HepG2 (cell line): ENCODE data around the gene DNM3. TPM values are rescaled to one million over a fixed set of nuclear protein-coding genes. Genes with fewer than 3 reads are reported as not detected.

Source experiments
- ATAC-seq: fragments of 200-7000 bp; cut with Tn5 transposase; 3 replicates; pipeline ENCODE4 v1.9.1; 2020; ENCODE audit warnings: mild to moderate bottlenecking, moderate library complexity
- BruUV-seq: library from RNA; stranded (reverse); fragments of 400-500 nt; replicated peaks from 2 replicates; lab custom pipeline; 2021; lab: Mats Ljungman, UMichigan
- CTCF ChIA-PET: fragments of 300-600 bp; formaldehyde crosslinking; extraction: SDS; loops from one replicate; lab custom pipeline; 2021; ENCODE audit warnings: low total read pairs, inconsistent platforms, low intra/inter-chr PET ratio; lab: Yijun Ruan, JAX
- POLR2A ChIA-PET: fragments of 350-600 bp; sonication (Branson Sonifier 250); formaldehyde crosslinking; loops from one replicate; lab custom pipeline; 2020; ENCODE audit warnings: antibody characterized with exemption, inconsistent platforms; lab: Yijun Ruan, JAX
- DNase-seq: peaks from one replicate; pipeline ENCODE4 v3.0.0-alpha.2; 2015; ENCODE audit warnings: low spot score
- FAIRE-seq: peaks from 3 replicates; lab custom pipeline; 2011; peaks lifted over from hg19 to GRCh38; lab: Jason Lieb, UNC
- H2AFZ ChIP-seq: one replicate; pipeline ENCODE4 v1.6.1; 2011; ENCODE audit warnings: low read length, inconsistent platforms
- H3K27ac ChIP-seq: fragments of 300-600 bp; 3 replicates; pipeline ENCODE4 v1.8.0; 2011; ENCODE audit warnings: mixed run types, mild to moderate bottlenecking, mixed read lengths, low read length, inconsistent platforms; ENCODE audit not compliant: insufficient read depth; ENCODE audit errors: extremely low read length
- H3K27me3 ChIP-seq, 2 experiments: fragments of 200-600 bp in 1 of 2; 2 replicates in 1 of 2; 3 replicates in 1 of 2; pipeline versions ENCODE4 v1.6.0 to v1.8.0; 2011; ENCODE audit warnings: low read length in 2 of 2, mild to moderate bottlenecking in 2 of 2, moderate library complexity in 2 of 2, inconsistent platforms in 1 of 2; ENCODE audit not compliant: insufficient read depth in 2 of 2, control insufficient read depth in 1 of 2
- H3K36me3 ChIP-seq, 2 experiments: fragments of 200-600 bp in 1 of 2; replicated peaks in 1 of 2; 2 replicates in 1 of 2; 3 replicates in 1 of 2; pipeline versions ENCODE4 v1.5.1 to v1.8.0; 2011; ENCODE audit warnings: low read length in 2 of 2, inconsistent platforms in 1 of 2; ENCODE audit not compliant: insufficient read depth in 2 of 2, control insufficient read depth in 1 of 2
- H3K4me1 ChIP-seq: 2 replicates; pipeline ENCODE4 v1.5.1; 2012; ENCODE audit warnings: low read length, inconsistent platforms; ENCODE audit not compliant: insufficient read depth
- H3K4me2 ChIP-seq: 2 replicates; pipeline ENCODE4 v1.6.0; 2011; ENCODE audit warnings: low read depth, low read length, inconsistent platforms
- H3K4me3 ChIP-seq, 3 experiments: fragments of 200-600 bp in 1 of 3; sonication (generic), shearing (Covaris generic) in 1 of 3; replicated peaks in 1 of 3; 2 replicates each; pipeline ENCODE4 v1.5.1; 2011 to 2016; ENCODE audit warnings: low read length in 3 of 3, inconsistent platforms in 2 of 3, low read depth in 2 of 3, mild to moderate bottlenecking in 2 of 3, control low read depth in 1 of 3, mixed read lengths in 1 of 3; ENCODE audit not compliant: insufficient read depth in 1 of 3
- H3K79me2 ChIP-seq: one replicate; pipeline ENCODE4 v1.6.1; 2011; ENCODE audit warnings: low read length, inconsistent platforms; ENCODE audit not compliant: insufficient read depth
- H3K9ac ChIP-seq: 2 replicates; pipeline ENCODE4 v1.6.0; 2011; ENCODE audit warnings: mild to moderate bottlenecking, low read depth, low read length, inconsistent platforms; ENCODE audit not compliant: insufficient read depth
- H3K9me3 ChIP-seq: 2 replicates; pipeline ENCODE4 v1.5.1; 2012; ENCODE audit warnings: mild to moderate bottlenecking, low read length
- H4K20me1 ChIP-seq: 2 replicates; pipeline ENCODE4 v1.6.0; 2011; ENCODE audit warnings: inconsistent platforms, mild to moderate bottlenecking, low read length, moderate library complexity; ENCODE audit not compliant: insufficient read depth
- ELF3 ChIP-seq: IDR thresholded peaks from 2 replicates; pipeline ENCODE4 v1.6.1; 2016; ENCODE audit warnings: missing genetic modification reagents, missing compliant biosample characterization
- HNRNPK ChIP-seq: fragments of 200-400 bp; formaldehyde crosslinking; IDR thresholded peaks from 2 replicates; pipeline ENCODE4 v1.6.1; 2018; ENCODE audit warnings: low read length, low read depth, moderate library complexity, mild to moderate bottlenecking; ENCODE audit not compliant: poor library complexity, severe bottlenecking
- KLF11 ChIP-seq: IDR thresholded peaks from 2 replicates; pipeline ENCODE4 v1.6.1; 2016; ENCODE audit warnings: missing compliant biosample characterization
- NFKBIZ ChIP-seq: IDR thresholded peaks from 2 replicates; pipeline ENCODE4 v1.6.1; 2018; ENCODE audit warnings: missing genetic modification reagents, missing compliant biosample characterization
- PCBP2 ChIP-seq: fragments of 200-400 bp; formaldehyde crosslinking; optimal IDR thresholded peaks from 2 replicates; pipeline ENCODE3; 2018; ENCODE audit warnings: low read length, low read depth; ENCODE audit not compliant: poor library complexity, severe bottlenecking
- SMYD3 ChIP-seq: sonication (generic); formaldehyde crosslinking; IDR thresholded peaks from 2 replicates; pipeline ENCODE4 v1.8.1; 2023; ENCODE audit warnings: mild to moderate bottlenecking, missing genetic modification reagents
- ZNF644 ChIP-seq: IDR thresholded peaks from 2 replicates; pipeline ENCODE4 v1.6.1; 2016; ENCODE audit warnings: low read depth
- ZNF776 ChIP-seq: sonication (generic); formaldehyde crosslinking; IDR thresholded peaks from 2 replicates; pipeline ENCODE4 v1.4.0; 2020; ENCODE audit warnings: mild to moderate bottlenecking, missing genetic modification reagents
- ZSCAN25 ChIP-seq: sonication (generic); formaldehyde crosslinking; IDR thresholded peaks from 2 replicates; pipeline ENCODE4 v1.8.0; 2022; ENCODE audit warnings: mild to moderate bottlenecking, missing genetic modification reagents
- WGBS: methylation state at CpG from one replicate; pipeline ENCODE4 v1.1.6; 2017; ENCODE audit warnings: low lambda C conversion rate; 5-methylcytosine and 5-hydroxymethylcytosine counted together
- in situ Hi-C: cut with HindIII; loops from 2 replicates; pipeline ENCODE4 v1.10.0; 2017; ENCODE audit warnings: low pct_unique_long_range_greater_than_20kb; ENCODE audit not compliant: extremely low pct_ligation_motif_present
- intact Hi-C: fragments of 100-400 bp; cut with micrococcal nuclease; formaldehyde crosslinking; loops from one replicate; pipeline ENCODE4 v1.10.0; 2022; ENCODE audit not compliant: unreplicated experiment
- polyA plus RNA-seq, 8 experiments: library from polyadenylated mRNA; depleted of rRNA in 3 of 8; stranded (reverse) in 7 of 8; unstranded in 1 of 8; fragments of >200 nt; fragmentation: Illumina TruSeq in 4 of 8; extraction: Trizol in 4 of 8; gene quantifications; 2 replicates each; pipeline versions ENCODE4 v1.2.1 to v1.2.3, GENCODE V29; 2011 to 2016; ENCODE audit warnings: low read depth in 4 of 8, missing spikeins in 1 of 8, mixed read lengths in 1 of 8; ENCODE audit not compliant: insufficient read depth in 1 of 8
- total RNA-seq, 5 experiments: library from RNA; depleted of rRNA; stranded (reverse); fragments of >200 nt; fragmentation: Illumina TruSeq; extraction: Trizol; gene quantifications; 2 replicates each; pipeline ENCODE4 v1.2.3, GENCODE V29; 2016; ENCODE audit warnings: low read depth in 1 of 5
- TF ChIP-seq, protein P1 (sequence below): sonication (generic); formaldehyde crosslinking; IDR thresholded peaks from 2 replicates; pipeline ENCODE4 v1.5.0; 2020; ENCODE audit warnings: mild to moderate bottlenecking, missing genetic modification reagents, moderate library complexity
- TF ChIP-seq, protein P2 (sequence below): sonication (generic); formaldehyde crosslinking; IDR thresholded peaks from 2 replicates; pipeline ENCODE4 v1.4.0; 2020; ENCODE audit warnings: missing genetic modification reagents
- TF ChIP-seq, protein P3 (sequence below): sonication (generic); formaldehyde crosslinking; IDR thresholded peaks from 2 replicates; pipeline ENCODE4 v1.4.0; 2020; ENCODE audit warnings: mild to moderate bottlenecking, missing genetic modification reagents

DNM3 gene
- total and polyA plus RNA-seq, 2 of the 13 experiments (the other 11 are each of a cell fraction or from before 2014, with no cell fraction given), result 0.05 TPM; not detected in 1

- no peak overlapping the region for H3K4me3 ChIP-seq
- H3K4me2 ChIP-seq, result peak overlapping the region; percentile 61; the same call in 1 of the 2 replicates
- H3K4me1 ChIP-seq, result peaks cover 15% of the 10 kb centered on the region
- no peaks in the 10 kb centered on the region for H4K20me1 ChIP-seq
- no peaks in the 10 kb centered on the region for H3K79me2 ChIP-seq
- 55% methylated on average over 6 of the region's 6 CpGs for WGBS
- in situ Hi-C loops (loop anchor here (10.0 kb wide), 1 partner anchor 395 kb away; no protein-coding TSS in a partner anchor), intact Hi-C loops (loop anchor here (1.0 to 5.0 kb wide), 5 partner anchors 133 to 599 kb away; no protein-coding TSS in a partner anchor)
- TF ChIP-seq PCBP2 (peak; percentile 30), ZSCAN25 (CRISPR knock-in tag) (no peak), ZNF644 (no peak), ELF3 (CRISPR knock-in tag) (no peak), KLF11 (CRISPR knock-in tag) (no peak), SMYD3 (CRISPR knock-in tag) (no peak), ZNF776 (CRISPR knock-in tag) (no peak), HNRNPK (peak; percentile 75), NFKBIZ (CRISPR knock-in tag) (no peak)
- TF ChIP-seq, protein P1, sequence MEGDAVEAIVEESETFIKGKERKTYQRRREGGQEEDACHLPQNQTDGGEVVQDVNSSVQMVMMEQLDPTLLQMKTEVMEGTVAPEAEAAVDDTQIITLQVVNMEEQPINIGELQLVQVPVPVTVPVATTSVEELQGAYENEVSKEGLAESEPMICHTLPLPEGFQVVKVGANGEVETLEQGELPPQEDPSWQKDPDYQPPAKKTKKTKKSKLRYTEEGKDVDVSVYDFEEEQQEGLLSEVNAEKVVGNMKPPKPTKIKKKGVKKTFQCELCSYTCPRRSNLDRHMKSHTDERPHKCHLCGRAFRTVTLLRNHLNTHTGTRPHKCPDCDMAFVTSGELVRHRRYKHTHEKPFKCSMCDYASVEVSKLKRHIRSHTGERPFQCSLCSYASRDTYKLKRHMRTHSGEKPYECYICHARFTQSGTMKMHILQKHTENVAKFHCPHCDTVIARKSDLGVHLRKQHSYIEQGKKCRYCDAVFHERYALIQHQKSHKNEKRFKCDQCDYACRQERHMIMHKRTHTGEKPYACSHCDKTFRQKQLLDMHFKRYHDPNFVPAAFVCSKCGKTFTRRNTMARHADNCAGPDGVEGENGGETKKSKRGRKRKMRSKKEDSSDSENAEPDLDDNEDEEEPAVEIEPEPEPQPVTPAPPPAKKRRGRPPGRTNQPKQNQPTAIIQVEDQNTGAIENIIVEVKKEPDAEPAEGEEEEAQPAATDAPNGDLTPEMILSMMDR (CRISPR knock-in tag), result 0 out of 2 replicates have a peak, but pooled peaks have one; percentile 3
- TF ChIP-seq, protein P2, sequence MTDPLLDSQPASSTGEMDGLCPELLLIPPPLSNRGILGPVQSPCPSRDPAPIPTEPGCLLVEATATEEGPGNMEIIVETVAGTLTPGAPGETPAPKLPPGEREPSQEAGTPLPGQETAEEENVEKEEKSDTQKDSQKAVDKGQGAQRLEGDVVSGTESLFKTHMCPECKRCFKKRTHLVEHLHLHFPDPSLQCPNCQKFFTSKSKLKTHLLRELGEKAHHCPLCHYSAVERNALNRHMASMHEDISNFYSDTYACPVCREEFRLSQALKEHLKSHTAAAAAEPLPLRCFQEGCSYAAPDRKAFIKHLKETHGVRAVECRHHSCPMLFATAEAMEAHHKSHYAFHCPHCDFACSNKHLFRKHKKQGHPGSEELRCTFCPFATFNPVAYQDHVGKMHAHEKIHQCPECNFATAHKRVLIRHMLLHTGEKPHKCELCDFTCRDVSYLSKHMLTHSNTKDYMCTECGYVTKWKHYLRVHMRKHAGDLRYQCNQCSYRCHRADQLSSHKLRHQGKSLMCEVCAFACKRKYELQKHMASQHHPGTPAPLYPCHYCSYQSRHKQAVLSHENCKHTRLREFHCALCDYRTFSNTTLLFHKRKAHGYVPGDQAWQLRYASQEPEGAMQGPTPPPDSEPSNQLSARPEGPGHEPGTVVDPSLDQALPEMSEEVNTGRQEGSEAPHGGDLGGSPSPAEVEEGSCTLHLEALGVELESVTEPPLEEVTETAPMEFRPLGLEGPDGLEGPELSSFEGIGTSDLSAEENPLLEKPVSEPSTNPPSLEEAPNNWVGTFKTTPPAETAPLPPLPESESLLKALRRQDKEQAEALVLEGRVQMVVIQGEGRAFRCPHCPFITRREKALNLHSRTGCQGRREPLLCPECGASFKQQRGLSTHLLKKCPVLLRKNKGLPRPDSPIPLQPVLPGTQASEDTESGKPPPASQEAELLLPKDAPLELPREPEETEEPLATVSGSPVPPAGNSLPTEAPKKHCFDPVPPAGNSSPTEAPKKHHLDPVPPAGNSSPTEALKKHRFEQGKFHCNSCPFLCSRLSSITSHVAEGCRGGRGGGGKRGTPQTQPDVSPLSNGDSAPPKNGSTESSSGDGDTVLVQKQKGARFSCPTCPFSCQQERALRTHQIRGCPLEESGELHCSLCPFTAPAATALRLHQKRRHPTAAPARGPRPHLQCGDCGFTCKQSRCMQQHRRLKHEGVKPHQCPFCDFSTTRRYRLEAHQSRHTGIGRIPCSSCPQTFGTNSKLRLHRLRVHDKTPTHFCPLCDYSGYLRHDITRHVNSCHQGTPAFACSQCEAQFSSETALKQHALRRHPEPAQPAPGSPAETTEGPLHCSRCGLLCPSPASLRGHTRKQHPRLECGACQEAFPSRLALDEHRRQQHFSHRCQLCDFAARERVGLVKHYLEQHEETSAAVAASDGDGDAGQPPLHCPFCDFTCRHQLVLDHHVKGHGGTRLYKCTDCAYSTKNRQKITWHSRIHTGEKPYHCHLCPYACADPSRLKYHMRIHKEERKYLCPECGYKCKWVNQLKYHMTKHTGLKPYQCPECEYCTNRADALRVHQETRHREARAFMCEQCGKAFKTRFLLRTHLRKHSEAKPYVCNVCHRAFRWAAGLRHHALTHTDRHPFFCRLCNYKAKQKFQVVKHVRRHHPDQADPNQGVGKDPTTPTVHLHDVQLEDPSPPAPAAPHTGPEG (CRISPR knock-in tag), result no peak
- TF ChIP-seq, protein P3, sequence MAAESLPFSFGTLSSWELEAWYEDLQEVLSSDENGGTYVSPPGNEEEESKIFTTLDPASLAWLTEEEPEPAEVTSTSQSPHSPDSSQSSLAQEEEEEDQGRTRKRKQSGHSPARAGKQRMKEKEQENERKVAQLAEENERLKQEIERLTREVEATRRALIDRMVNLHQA (CRISPR knock-in tag), result no peak
- BruUV-seq, result no TSS peak
- CTCF ChIA-PET, result interaction anchor here (1.1 to 2.4 kb wide), 5 partner anchors 265 to 415 kb away, joined by 3 to 14 read pairs (median 7); no protein-coding TSS in a partner anchor
- DNase-seq (no peak), ATAC-seq (no peak), FAIRE-seq (no peak)
- H3K27ac ChIP-seq, result no peak overlapping the region
- no peaks in the 10 kb centered on the region for H3K36me3 ChIP-seq
- H3K9me3 ChIP-seq, result no peaks in the 10 kb centered on the region
- H2AFZ ChIP-seq, result no peak overlapping the region
- POLR2A ChIA-PET, result no interaction called here
- no peak overlapping the region for H3K9ac ChIP-seq
- H3K27me3 ChIP-seq, result no peaks in the 10 kb centered on the region; a peak in 1 of 5 replicates
Observed at GRCh38 chr1:172399756-172400721, 558.7 kb downstream of the DNM3 start.
